ENCODE data around the gene TTBK1. TPM values are rescaled to one million over a fixed set of nuclear protein-coding genes. Genes with fewer than 3 reads are reported as not detected.

Gene TTBK1
- total RNA-seq, 1 donor from 2014 or later, result 9.8 TPM

DNA sequence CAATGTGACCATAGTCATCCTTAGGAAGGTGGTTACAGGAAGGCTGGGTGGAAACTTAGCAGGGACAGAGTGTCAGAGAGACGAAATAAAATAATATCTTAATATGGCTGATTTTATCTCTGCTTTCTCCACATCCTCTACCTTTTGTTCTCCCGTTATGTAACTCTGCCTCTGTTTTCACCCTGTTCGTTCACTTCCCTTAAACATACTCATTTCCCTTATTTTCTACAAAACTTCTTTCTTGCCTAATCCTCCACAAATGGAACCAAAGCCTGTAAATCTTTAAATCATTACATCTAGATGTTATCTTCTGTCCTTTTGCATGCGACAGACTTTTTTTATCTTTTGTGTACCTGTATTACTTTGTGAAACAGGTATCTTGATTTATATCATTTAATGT, 88.6 kb downstream of the TTBK1 start:
- FAIRE-seq, result no peak
- no peak for DNase-seq (ENCODE audit: low spot score in 2 of 2)

GRCh38 chr6:43334466-43335095, 91.3 kb downstream of the TTBK1 start:
- DNase-seq (ENCODE audit: low spot score in 2 of 2), result peak in 1 of 2 donors; percentile 10
- no peak for FAIRE-seq

DNA sequence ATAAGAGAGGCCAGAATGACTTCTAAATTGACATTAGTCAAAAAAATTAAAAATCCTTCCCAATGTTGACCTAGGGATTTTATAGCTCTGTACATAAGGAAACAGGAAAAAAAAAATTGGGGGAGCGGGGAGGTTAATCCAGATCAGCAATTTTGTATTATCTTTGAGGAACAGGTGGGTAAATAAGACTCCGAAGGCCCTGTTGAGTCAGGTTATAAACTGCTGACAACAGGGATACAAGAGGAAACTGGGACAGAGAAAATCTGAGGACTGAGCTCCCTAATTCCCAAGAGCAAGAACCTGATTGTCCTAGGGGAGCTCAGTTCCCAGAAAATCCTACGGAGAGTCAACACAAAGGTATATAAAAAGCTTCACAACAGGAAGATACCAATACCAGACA, 92.2 kb downstream of the TTBK1 start:
- no peak for FAIRE-seq

GRCh38 chr6:43336382-43336781, 93.1 kb downstream of the TTBK1 start:
- FAIRE-seq (no peak), DNase-seq (ENCODE audit: low spot score in 2 of 2) (no peak)

More for the DNA sequence above, 92.2 kb downstream of the TTBK1 start:
- DNase-seq (ENCODE audit: low spot score in 2 of 2), result no peak

Small RNAs within 50 kb of the gene (small RNA-seq; reads per million reads assigned to genes)
- gene RPL12P47, result not detected

Other genes starting within 250 kb of the TTBK1 start
- gene MEA1, start 229.5 kb upstream of the TTBK1 start, total RNA-seq, result 31.4 TPM
- gene KLHDC3, start 229.2 kb upstream of the TTBK1 start, total RNA-seq, result 164 TPM
- 60.3 TPM for gene RRP36, start 221.9 kb upstream of the TTBK1 start, total RNA-seq
- gene CUL7, start 189.6 kb upstream of the TTBK1 start, total RNA-seq, result 12.6 TPM
- gene MRPL2, start 184.0 kb upstream of the TTBK1 start, total RNA-seq, result 8.2 TPM
- gene KLC4, start 183.8 kb upstream of the TTBK1 start, total RNA-seq, result 18.8 TPM
- gene PTK7, start 167.2 kb upstream of the TTBK1 start, total RNA-seq, result 16.7 TPM
- gene SRF, start 72.2 kb upstream of the TTBK1 start, total RNA-seq, result 9.8 TPM
- 22.0 TPM for gene CUL9, start 61.3 kb upstream of the TTBK1 start, total RNA-seq
- 13.9 TPM for gene DNPH1, start 14.0 kb upstream of the TTBK1 start, total RNA-seq
- 0.41 TPM for gene SLC22A7, start 54.8 kb downstream of the TTBK1 start, total RNA-seq
- gene CRIP3, start 65.3 kb downstream of the TTBK1 start, total RNA-seq, result 4.5 TPM
- gene ZNF318, start 126.2 kb downstream of the TTBK1 start, total RNA-seq, result 9.8 TPM
- 17.9 TPM for gene ABCC10, start 184.1 kb downstream of the TTBK1 start, total RNA-seq
- gene DLK2, start 212.1 kb downstream of the TTBK1 start, total RNA-seq, result 8.6 TPM
- gene TJAP1, start 234.1 kb downstream of the TTBK1 start, total RNA-seq, result 2.9 TPM